ENCODE data around the gene TRMT6.

TRMT6 gene

GRCh38 chr20:5890773-5891441, 59.4 kb downstream of the TRMT6 start:
- Histone ChIP-seq H3K27me3 (ENCODE audit: insufficient read depth, poor library complexity, severe bottlenecking) (peaks cover 3% of the 10 kb centered on the region), H3K27ac (replicated peaks) (no peak overlapping the region), H3K4me3 (replicated peaks; ENCODE audit: insufficient read depth, low read length) (no peak overlapping the region)
- no peak for DNase-seq (ENCODE audit: low read depth in 1 of 2, low spot score in 1 of 2)
- TF ChIP-seq CTCF (IDR thresholded peaks at IDR 0.05; ENCODE audit: insufficient read depth, low read length) (no peak), POLR2AphosphoS5 (IDR thresholded peaks at IDR 0.05; ENCODE audit: low read depth) (no peak), GABPA (IDR thresholded peaks at IDR 0.05; ENCODE audit: low read depth) (no peak), SPI1 (IDR thresholded peaks at IDR 0.05; ENCODE audit: borderline replicate concordance, low read depth) (no peak), REST (IDR thresholded peaks at IDR 0.05; ENCODE audit: insufficient replicate concordance, low read depth) (no peak)

GRCh38 chr20:5888041-5888440, 62.3 kb downstream of the TRMT6 start:
- H3K27me3 ChIP-seq (ENCODE audit: insufficient read depth, poor library complexity, severe bottlenecking): peaks cover 3% of the 10 kb centered on the region
- TF ChIP-seq SPI1 (IDR thresholded peaks at IDR 0.05; ENCODE audit: borderline replicate concordance, low read depth) (no peak), POLR2AphosphoS5 (IDR thresholded peaks at IDR 0.05; ENCODE audit: low read depth) (no peak), REST (IDR thresholded peaks at IDR 0.05; ENCODE audit: insufficient replicate concordance, low read depth) (no peak), CTCF (IDR thresholded peaks at IDR 0.05; ENCODE audit: insufficient read depth, low read length) (no peak), GABPA (IDR thresholded peaks at IDR 0.05; ENCODE audit: low read depth) (no peak)
- H3K27ac ChIP-seq (replicated peaks): no peak overlapping the region

GRCh38 chr20:5887386-5887785, 62.9 kb downstream of the TRMT6 start:
- no peak for TF ChIP-seq REST (IDR thresholded peaks at IDR 0.05; ENCODE audit: insufficient replicate concordance, low read depth)
- no peak for TF ChIP-seq POLR2AphosphoS5 (IDR thresholded peaks at IDR 0.05; ENCODE audit: low read depth)
- TF ChIP-seq GABPA (IDR thresholded peaks at IDR 0.05; ENCODE audit: low read depth): no peak
- TF ChIP-seq CTCF (IDR thresholded peaks at IDR 0.05; ENCODE audit: insufficient read depth, low read length): no peak
- no peak for TF ChIP-seq SPI1 (IDR thresholded peaks at IDR 0.05; ENCODE audit: borderline replicate concordance, low read depth)
- Histone ChIP-seq H3K4me3 (replicated peaks; ENCODE audit: insufficient read depth, low read length) (no peak overlapping the region), H3K27me3 (ENCODE audit: insufficient read depth, poor library complexity, severe bottlenecking) (peaks cover 3% of the 10 kb centered on the region), H3K27ac (replicated peaks) (no peak overlapping the region)
- no peak for DNase-seq (ENCODE audit: low read depth in 1 of 2, low spot score in 1 of 2)

More at GRCh38 chr20:5888041-5888440, 62.3 kb downstream of the TRMT6 start:
- no peak for DNase-seq (ENCODE audit: low read depth in 1 of 2, low spot score in 1 of 2)
- H3K4me3 ChIP-seq (replicated peaks; ENCODE audit: insufficient read depth, low read length): no peak overlapping the region

All from HL-60 (cell line).